Stimulated activated CD8-positive, alpha-beta memory T cell treated with anti-CD3 and anti-CD28 coated beads, Interleukin-15, amount 100 ng/mL, for 4 hours (primary cell): ENCODE results near the gene VAV2.

Source experiments
- DNase-seq, 2 donors: peaks; one replicate each; pipeline ENCODE4 v3.0.0-alpha.2; 2020; ENCODE audit warnings: low read depth in 2 of 2

The VAV2 gene

DNA sequence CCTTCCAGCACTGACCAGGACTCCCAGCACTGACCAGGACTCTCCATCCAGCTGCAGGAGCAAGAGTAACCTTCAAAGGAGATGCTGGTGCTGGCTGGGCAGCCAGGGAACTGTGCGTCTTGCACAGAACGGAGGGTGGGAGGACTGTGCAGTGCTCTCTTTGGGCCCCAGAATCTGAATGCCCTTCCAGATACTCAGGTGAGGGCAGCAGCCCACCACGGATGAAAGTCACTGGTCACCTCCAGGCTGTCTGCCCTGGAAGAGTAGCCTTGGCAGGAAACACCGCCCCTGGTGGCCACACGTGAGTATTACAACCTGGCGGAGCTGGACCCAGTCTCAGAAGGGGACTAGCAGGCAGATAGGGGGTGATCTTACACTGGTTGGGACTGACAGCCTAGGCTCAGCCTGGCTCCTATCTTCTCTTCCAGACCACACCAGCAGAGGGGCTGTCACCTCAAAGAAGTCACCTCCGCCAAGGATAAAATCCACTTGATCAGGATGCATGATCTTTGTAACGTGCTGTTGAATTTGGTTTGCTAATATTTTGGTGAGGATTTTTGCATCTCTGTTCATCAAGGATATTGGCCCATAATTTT is 249.2 kb downstream of the VAV2 start:
- DNase-seq = peak; percentile 37 to 48

DNA sequence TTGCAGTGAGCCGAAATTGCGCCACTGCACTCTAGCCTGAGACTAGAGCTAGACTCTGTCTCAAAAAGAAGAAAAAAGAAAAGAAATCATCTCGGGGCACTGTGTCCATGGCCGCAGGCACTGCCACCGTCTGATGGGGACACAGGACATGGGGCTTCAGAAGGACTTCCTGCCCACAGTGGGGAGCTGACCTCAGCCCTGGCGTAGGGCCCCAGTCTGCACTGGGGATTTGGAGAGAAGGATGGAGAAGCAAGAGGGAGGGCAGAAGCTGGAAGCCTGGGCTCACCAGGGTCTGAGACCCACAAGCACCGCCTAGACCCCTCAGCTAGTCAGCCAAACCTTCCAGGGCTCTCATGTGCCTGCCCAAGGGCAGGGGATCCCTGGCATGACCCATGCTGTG is 249.9 kb downstream of the VAV2 start:
- DNase-seq = no peak

DNA sequence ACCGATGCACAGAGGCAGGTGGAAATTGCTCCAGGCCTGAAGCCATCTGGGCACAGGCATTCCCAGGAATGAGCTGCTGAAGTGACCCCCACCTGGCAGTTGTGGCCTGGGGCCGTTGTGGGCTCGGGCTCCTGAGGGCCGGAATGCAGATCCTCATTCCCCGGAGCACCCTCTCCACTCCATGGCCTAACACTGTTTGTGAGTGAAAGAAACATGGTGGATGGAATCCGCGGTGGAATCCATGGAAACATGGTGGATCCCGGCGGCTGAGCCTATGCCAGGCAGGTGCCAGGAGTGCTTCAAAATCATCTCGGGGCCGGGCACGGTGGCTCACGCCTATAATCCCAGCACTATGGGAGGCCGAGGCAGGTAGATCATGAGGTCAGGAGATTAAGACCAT is 250.4 kb downstream of the VAV2 start:
- DNase-seq = no peak

DNA sequence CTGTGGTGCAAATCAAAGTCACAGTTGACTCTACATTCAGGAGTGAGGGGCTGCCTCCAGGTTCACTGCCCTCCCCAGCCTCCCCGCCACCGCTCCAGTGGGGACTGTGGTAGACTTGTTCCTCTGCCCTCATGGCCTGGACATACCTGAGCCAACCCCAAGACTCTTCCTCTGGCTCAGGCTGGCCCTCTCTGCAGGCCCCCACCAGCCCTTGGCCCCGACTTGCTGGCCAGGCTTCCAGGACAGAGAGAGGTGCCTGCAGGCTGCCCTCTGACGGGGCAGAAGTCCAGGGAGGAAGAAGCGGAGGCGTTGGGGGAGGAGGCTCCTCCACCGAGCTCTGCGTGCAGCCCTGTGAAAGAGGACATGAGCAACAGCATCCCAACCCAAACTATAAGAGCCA is 251.2 kb downstream of the VAV2 start:
- no peak for DNase-seq

DNA sequence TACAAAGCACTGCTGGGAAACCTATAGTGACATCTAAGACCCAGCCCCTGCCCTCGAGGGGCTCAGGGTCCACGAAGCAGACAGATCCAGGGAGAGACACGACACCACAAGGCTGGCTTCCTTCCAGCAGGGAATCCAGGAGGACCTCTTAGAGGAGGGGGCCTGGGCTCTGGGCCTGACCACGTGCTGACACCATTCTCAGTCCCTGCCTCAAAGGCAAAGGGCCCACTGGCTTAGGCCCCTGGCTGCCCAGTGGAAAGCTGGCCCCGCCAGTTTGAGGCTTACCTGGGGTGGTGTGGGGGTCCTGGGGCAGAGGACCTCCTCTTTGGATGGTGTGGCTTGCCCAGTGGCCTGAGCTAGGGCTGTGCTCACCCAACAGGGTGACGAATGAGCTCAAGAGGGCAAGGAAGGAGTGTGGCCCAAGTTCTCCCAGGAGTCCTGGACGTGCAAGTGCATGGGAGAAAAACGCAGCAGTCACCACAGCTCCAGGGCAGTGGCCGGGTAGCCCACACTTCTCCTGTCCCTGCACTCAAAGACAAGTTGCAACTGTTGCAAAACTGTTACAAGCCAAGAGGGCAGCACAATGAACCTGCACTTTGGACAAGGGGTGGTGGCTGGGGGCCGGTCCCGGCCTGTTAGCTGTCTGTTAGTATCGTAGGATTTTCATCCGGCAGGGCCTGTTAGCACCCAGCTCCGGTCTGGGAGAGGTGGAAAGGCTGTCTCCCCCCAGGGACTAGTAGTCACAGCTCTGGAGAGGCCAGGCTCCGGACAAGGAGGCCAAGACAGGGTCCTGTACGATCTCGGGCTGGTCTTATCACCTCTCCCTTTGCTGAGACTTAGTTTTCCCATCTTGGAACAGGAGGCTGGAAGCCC is 252.5 kb downstream of the VAV2 start:
- no peak for DNase-seq

DNA sequence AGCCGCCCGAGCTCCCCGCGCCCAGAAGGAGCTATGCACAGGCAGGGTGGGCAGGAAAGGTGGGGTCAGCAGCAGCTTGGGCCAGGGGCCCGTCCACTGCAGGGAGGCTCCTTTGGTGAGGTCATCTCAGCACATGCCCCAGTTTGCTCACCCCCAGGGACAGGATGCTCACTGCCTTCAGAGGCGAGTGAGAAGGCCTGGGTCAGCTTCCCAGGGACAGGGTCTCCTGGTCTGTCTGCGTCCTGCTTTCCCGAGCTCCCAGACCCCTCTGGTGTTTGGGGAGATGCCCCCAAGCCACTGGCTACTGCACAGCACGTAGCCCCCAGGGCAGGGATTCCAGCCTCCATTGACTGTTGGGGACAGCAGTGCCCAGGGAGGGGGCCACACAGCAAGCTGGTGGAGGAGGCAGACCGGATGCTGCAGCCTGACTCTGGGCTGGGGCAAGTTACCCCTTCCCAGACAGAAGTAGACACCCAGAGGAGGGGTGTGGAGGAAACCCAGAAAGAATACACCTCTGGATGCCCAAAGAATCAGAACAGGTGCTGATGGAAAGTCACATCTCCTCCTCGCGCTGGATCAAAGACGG is 253.4 kb downstream of the VAV2 start:
- no peak for DNase-seq

DNA sequence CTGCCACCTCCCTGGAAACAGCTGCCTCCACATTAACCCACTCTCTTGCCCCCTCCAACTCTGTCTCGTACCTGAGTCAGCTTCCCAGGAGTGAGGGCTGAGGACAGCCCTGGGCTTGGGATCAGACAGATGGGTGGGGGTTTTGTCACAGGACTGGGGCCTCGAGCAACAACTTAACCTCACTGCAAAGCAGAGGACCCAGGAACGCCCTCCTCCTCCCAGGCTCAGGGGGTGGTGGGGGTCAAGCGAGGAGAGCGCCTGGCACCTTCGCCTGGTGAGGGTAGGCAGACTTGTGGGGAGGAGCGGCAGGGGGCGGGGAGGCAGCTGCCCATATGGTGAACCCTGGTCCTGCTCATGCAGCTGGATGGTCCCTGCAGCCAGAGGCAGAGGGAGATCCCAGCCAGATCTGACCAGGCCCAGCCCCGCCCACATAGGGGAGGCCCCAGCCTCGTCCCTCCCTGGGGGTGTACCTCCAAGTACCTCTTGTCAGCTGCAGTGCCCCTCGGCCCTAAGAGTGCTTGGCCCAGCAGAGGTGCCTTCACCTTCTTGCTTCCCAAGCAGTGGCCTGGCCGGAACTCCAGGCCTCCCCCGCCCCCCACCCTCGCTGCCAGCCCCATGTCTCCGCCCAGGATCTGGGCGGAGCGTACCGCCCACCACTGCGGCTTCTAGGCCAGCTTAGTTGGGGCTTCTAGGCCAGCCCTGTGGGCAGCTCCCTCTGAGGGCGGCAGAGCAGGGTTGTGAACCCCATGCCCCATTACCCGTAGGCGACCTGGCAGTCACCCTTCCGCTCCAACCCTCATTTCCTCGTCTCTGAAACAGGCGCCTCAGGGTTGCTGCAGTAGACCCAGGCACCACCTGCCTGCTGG is 254.1 kb downstream of the VAV2 start, which contains the start of gene SARDH:
SARDH (minus strand) TSS at position 579 of the 866 bp plus-strand sequence. CDS start 4,179 bp downstream, outside the sequence.
- peak in 1 of 2 donors; percentile 21 for DNase-seq

DNA sequence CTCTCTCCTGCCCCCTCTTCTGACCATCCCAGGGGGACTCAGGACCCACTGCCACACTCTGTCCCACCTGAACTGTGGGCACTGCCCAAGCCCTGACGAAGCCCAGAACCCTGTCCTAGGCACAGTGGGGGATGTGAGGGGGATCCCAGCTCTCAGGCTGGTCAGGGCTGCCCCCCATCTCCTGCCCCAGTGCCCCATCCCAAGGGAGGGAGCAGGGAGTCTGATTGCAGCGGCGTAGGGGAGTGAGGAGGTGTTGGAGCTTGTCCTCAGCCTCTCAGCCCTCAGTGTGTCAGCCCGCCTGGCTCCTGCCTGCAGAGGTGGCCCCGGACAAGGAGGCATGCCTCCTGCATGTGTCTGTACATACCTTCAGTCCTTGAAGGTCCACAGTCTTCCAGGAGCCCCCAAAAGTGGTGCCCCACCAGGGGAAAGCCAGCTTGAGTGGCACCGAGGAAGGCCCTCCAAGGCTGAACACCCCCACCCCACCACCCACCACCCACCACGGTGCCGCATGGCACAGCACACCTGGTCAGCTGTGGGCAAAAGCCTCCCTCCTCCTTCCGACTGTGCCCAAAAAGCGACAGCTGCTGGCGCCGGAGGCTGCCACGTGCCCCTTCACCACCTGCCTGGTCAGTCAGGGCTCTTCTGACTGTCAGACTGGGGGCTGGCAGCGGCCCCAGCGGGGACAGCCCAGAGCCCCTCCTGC is 254.9 kb downstream of the VAV2 start:
- DNase-seq = no peak

DNA sequence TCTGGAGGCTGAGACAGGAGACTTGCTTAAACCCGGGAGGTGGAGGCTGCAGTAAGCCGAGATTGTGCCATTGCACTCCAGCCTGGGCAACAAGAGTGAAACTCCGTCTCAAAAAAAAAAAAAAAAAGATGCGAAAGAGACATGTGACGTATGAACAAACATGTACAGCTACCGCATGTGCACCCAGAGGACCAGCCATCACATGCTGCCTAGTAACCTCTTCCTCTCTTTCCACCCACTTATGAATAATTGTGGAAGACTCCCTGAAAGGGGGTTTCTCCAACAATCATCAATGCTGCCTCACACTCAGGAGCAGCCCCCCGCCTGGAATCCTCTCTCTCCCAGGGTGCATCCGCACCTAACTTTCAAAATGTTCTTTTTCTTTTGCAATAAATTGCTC is 256.2 kb downstream of the VAV2 start:
- no peak for DNase-seq

DNA sequence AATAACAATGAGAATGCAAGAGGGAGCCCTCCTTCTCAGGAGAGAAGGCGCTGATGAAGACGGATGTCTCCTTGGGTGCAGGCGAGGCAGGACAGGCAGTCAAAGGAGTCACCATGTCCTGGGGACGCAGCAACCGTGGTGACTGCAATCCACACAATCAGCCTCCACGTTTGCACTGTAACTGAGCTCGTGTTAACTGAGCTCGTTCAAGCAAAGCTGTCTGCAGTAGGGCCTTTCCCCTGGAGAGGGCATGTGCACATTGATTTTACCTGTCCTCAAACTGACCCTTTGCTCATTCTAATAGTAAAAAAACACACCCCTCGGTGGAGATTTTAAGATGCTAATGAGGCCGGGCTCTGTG is 256.7 kb downstream of the VAV2 start:
- no peak for DNase-seq

DNA sequence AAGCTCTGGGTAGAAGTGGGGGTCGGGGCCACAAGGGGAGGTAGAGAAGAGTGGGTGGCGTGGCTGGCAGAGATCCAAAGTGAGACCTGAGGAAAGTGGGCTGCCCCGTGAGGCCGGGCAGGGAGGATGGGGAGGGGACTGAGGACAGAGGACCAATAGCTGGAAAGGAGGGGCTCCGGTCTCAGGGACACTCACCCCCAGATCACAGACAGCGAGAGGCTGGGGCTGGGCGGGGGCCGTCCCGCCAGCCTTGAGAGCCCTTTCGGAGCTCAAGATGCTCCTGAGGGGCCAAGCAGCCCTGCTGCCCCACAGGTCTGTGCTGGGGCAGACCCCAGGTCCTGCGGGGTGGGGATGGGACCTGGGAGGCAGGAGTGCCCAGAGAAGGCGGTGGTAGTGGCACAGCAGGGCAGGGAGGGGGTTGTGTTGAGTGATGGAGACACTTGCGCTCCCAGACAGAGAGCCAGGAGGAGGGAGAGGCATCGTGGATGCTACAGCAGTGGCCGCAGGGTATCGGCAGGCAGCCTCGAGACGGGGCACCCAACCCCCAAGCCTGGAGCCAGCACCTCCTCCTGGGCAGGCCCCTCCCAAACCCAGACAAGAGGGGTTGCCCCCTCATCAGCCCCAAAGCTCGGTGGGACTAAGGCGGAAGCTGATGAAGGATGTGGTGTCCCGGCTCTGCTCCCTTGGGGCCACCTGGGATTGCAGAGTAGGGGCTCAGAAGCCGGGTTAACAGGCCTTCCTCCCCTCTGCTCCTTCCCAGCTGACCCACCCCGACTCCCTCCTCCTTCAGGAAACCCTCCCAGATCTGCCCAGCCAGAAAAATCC is 257.3 kb downstream of the VAV2 start:
- DNase-seq = no peak

DNA sequence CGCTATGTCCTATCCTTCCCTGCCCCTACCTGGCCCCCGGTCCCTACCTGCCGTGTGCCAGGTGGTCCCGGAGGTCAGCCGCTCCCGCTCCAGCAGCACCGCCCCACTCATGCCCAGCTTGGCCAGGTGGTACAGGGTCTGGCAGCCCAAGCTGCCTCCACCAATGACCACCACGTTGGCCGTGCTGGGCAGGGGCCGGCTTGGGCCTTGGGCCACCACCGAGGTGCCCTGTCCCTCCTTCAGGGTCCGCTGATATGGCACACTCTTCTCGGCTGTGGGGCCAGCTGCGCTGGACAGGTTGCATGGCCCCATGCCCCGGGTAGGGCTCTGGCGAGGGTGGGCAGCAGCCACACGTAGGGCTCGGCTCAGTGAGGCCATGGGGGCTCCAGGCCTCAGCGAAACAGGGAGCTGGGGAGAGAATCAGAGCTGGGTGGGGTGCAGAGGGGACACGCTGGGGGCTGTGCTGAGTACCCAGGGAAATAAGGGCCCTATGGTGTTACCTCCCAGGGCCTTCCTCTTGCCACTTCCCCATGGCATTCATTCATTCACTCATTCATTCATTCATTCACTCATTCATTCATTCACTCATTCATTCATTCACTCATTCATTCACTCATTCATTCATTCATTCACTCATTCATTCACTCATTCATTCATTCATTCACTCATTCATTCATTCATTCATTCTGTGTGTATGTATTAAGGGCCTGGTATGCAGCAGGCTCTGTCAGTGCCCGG is 258.2 kb downstream of the VAV2 start:
- no peak for DNase-seq

DNA sequence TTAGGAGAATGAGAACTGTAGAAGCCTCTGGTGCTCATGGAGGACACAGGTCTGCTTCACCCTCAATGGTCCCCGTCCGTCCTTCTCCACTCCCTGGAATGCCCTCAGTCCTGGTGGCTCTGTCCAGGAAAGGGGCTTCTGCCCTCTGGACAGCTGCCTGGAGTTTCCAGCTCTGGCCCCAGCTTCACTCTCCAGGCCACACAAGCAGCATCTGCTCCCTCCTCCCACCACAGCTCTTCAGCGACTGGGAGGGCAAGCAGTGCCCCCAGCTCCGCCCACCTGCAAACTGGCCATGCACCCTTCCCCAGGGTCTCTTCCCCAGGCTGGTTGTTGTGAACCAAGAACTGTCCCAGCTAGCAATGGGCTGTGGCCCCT is 258.7 kb downstream of the VAV2 start:
- no peak for DNase-seq

DNA sequence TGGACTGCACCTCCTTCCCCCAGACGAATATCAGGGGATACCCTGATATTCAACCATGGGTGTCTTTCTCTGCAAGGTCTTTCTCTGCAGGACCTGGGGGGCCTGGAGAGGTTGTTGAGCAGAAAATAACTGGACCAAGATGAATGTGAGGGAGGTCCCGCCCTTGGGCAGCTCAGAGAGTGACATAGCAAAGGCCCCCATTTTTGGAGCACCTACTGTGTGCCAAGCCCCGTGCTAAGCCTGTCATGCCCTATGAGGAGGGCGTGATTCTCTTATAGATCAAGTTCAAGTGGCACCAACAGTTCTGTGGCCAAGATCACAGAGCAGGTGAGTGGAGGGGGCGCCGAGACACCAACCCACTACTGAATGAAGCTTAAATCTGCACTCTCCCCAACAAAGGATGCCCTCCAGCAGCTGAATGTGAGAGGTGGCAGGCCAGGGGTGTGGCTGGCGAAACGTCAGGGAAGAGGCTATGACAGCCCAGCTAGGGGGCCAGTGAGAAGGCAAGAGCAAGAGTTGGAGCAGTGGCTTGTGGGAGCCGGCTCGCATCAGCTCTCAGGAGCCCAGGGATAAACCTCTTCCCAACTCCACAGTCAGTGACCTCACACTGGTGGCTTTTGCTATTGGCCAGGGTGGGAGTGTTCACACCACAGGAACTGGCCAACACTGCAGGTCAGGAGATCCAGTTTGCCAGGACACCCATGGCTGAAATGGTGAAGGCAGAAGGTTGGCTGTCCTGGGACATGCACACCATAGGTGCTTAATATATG is 259.3 kb downstream of the VAV2 start:
- DNase-seq = no peak

DNA sequence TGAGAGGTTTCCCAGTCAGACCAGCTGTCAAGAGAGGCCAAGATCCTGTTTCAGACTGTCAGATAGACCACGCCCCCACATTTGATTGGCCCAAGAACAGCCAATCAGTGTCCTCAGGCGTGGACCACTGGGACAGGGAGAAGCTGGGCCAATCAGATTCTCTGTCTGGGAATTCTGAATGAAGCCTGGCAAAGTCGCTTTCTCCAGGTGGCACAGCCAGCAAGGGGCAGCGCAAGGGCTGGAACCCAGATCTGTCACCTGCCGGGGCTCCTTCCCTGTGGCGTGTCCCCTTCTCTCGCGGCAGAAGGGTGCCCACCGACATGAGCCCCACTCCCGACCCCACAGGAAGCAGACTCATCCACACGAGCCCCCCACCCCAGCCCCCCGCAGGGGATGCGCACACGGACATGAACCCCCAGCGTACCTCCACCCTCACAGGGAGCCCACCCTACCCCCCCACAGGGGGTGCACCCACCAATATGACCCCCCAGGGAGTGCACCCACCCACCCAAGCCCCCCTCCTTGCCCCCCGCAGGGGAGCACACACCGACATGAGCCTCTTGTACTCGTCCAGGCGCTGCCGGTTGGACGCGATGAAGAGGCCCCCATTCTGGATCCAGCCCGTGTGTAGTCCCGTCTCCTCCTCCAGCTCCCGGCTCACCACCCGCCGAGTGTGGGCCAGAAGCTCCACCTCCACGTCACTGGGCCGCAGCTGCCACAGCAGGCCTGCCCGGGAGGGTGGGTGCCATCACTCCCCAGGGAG is 260.1 kb downstream of the VAV2 start:
- no peak for DNase-seq

DNA sequence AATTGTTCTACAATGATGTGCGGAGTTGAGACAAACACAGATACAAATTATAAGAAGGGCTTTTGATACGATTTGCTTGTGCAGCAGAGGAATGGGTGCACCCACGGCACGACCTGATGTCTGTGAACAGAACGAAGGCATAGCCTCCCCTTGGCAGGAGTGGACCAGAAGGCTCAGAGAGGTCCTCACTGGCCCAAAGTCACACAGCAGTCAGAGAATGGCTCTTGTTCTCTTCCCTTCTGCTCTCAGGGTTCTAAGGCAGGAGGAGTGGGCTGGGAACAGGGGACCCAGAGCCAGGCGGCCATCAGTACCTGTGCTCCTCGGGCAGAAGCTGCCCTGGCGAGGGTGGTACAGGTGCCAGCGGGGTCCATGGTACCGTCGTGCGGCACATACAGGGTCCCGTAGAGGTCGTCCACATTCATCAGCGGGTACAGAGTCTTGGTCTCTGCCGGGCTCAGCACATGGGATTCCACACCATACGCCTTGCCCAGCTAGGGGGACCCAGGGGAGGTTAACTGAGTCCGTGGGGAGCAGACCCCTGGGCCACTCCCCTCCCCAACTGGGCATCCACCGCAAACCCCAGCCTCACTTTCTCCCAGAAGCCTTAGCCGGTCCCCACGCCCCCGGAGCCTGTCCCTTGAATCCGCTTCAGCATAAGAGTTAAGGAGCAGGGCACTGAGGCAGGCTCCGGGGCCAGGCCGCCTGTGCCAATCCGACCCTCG is 261.0 kb downstream of the VAV2 start:
- DNase-seq = no peak

DNA sequence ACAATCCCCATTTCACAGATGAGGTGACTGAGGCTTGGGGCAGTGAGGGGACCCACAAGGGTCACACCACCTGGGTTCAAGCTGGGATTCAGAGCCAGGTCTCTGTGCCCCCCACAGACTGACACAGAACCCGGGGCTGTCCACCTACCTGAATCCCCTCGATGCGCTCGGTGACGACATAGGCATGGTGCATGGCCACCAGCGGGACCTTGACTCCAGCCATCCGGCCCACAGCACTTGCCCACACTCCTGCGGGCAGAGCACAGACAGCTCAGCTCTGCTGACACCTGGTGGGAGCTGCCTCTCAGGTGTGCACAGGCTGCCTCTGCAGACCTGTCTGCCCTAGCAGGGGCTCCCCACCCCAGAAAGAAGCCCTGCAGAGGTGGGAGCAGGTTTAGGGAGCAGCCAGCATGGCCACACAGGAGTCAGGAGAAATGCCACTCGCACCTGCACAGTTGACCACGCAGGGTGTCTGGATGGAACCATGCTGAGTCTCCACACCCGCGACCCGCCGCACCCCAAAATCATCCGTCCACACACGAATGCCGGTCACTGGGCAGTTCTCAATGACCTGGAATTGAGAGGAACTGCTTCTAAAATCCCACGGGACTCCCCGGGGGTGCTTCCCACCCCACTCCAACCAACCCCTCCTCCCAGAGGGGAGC is 262.4 kb downstream of the VAV2 start:
- no peak for DNase-seq
